GM12892 (cell line): ENCODE data around the gene LTB4R2.

ENCODE experiments used
- POLR2A ChIP-seq: IDR thresholded peaks from 2 replicates; pipeline ENCODE4 v1.6.1; 2011; ENCODE audit warnings: low read depth, low read length, control low read depth
- POLR2AphosphoS5 ChIP-seq: IDR thresholded peaks from 2 replicates; pipeline ENCODE4 v1.6.1; 2011; ENCODE audit warnings: low read depth, low read length, control low read depth

DNA sequence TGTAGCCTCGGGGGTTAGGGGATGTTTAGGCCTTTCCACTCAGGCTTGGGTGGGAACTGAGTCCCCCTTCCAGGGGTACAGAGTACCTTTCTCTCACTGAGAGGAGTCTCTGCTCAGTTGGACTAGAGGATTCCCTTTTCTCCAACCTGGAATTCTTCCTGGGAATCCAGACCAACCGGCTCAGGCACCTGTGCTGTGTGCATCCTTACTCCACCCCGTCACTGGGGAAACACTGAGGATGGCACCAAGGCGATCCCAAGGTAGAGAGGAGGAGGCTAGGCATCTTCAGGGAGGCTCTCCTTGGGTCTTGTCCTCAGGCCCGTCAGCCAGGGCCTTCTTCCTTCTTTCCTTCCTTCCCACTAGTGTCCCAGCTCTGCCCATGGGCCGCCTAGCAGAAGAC is 46.1 kb upstream of the LTB4R2 start:
- TF ChIP-seq POLR2A: no peak
- TF ChIP-seq POLR2AphosphoS5: no peak
